NCI-H2107 (cell line): ENCODE results near the gene TMEM51.
A peak's percentile ranks its signal among the peaks of the same experiment; 100 is the strongest.
"Not testable (repeated sequence)": the region's sequence is repeated elsewhere in the genome, so short reads cannot be mapped to it uniquely, and the experiment has no call there.

Experiments
- DNase-seq: peaks from one replicate; lab custom pipeline; 2025; lab: John Stamatoyannopoulos, UW

Gene TMEM51

DNA sequence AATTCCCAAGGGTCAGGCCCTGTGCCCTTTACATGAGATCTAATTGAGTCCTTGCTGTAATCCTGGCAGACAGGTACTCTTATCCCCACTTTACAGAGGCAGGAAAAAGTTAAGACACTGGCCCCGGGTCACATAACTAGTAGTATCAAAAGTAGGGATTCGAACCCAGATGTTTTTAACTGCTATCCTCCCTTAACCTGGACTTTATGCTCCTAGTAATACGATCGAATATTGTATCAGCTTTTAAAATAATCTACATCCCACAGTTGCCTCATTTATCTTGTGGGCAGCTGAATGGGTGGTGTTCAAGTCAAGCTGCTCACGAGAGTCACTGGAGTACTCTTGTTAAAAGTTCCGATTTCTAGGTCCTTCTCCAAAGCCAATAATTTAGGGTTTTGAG is 25.5 kb upstream of the TMEM51 start:
- DNase-seq = no peak

DNA sequence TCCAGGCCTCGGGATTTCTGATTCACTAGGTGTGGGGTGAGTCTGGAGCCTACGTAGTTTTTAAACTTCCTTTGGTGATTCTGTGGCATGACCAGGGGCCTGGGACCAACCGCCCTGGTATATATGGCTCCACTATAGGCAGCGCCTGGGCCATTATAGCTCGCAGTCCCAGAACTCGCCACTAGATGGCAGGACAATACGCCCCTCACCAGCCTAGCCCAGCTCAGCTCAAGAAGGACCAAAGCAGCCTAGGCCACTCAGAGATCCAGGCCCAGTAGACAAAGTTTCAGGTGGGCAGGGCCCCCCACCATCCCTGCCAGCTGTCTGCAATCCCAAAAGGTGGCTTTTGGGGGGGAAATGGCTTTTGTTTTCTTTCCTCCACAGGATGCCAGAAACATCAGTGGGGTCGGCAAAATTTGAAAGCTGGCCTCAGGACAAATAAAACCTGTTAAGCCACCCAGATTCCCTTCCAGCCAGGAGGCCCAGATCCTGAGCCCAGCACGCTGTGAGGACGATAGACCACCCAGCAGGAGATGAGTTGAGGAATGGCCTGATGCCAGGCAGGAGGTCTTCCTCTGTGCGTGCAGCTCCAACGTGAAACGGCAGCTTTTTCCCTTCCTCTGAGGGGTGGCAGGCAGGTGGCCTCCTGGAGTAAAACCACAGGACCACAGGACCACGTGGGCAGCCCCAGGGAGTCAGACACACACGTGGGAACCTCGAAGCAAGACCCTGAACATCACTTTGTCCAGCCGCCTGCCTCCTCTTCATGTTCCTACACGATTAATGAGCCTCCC is 24.8 kb upstream of the TMEM51 start:
- peak; percentile 29 for DNase-seq

- DNase-seq = no peak
Observed at GRCh38 chr1:15129944-15130343, 23.6 kb upstream of the TMEM51 start.

- DNase-seq = no peak
Observed at GRCh38 chr1:15130607-15131006, 22.9 kb upstream of the TMEM51 start.

GRCh38 chr1:15132965-15133364 is 20.6 kb upstream of the TMEM51 start:
- DNase-seq = no peak

GRCh38 chr1:15134285-15134684 is 19.3 kb upstream of the TMEM51 start:
- DNase-seq = no peak

DNA sequence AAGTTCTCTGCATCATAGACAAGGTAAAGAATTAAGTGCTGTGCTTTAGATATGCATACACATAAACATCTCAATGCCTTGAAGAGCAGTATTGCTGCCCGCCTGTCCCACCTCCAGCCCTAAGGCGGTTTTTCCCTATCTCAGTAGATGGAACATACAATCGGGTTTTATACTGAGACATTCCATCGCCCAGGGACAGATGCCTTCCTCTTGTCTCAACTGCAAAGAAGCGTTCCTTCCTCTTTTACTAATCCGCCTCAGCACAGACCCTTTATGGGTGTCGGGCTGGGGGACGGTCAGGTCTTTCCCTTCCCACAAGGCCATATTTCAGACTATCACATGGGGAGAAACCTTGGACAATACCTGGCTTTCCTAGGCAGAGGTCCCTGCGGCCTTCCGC is 17.9 kb upstream of the TMEM51 start:
- DNase-seq = not testable (repeated sequence)

- DNase-seq = no peak
Observed at GRCh38 chr1:15137809-15138208, 15.7 kb upstream of the TMEM51 start.

DNA sequence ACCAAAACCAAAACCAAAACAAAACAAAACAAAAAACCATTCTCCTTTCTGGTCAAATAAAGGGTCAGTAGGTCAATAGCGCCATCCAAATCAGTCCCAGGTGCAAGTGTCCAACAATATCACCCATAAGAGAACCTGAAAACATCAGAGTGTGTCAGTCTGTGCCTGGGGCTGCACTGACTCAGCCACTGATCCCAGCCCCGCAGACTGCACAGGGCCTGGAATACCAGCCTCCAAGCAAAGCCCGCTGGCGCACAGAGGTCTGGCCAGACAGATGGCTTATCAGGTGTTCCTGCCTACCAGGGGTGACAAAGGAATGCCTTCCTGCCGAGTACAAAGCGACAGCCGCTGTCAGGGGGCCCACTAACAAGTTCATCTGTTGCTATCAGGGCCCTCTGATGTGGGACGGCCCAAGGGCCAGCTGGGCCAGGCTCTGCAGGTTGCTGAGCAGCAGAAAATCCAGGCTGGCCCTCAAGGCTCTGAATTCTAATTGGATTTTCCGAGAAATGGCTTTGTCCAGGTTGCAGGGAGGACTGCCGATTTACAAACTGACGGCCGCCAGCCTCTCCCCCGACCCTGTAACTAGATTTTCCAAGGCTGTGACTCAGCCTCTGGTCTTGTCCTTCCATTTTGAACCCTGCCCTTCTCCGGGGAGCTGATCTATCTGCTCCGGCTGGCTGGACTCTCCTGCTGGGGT is 13.7 kb upstream of the TMEM51 start:
- DNase-seq = no peak

GRCh38 chr1:15141935-15142539 is 11.5 kb upstream of the TMEM51 start:
- no peak for DNase-seq

GRCh38 chr1:15145327-15145726 is 8.2 kb upstream of the TMEM51 start:
- no peak for DNase-seq

GRCh38 chr1:15146142-15146680 is 7.3 kb upstream of the TMEM51 start:
- DNase-seq = no peak

DNA sequence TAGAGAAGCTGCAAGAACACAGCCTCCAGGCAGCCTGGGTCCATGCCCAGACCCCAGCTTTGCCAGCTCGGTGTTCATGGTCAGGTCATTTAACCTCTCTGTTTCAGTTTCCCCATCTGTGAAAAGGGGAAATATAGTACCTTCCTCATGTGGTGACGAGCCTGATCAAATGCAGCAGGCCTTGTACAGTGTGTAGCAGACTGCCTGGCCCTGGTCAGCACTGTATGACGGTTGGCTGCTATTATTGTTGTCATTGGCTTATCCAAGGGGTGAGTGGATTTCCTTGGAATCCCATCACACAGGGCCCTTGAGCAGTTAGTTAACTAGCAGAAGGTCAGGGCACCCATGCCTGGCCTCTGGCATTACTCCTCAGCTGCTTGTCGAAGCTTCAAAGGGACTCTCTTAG is 6.6 kb upstream of the TMEM51 start:
- no peak for DNase-seq

DNA sequence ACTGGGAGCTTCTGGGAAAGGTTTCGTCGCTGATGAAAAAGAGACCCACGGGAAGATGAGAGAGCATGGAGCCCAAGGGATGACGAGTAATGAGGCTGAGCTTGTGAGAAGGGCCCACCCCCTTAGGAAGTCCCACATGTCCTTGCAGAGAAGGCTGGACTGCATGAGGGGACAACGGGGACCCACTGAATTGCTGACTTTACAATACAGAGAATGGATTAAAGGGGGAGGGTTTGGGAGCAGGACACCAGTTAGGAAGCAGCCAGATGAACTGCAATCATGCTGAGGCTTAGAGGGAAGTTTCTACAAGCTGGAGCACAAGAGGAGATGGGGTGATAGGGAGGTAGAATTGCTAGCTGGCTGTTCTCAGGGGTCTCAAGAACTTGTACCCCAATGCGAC is 5.5 kb upstream of the TMEM51 start:
- no peak for DNase-seq

- DNase-seq = no peak
Observed at GRCh38 chr1:15148475-15148874, 5.1 kb upstream of the TMEM51 start.

DNA sequence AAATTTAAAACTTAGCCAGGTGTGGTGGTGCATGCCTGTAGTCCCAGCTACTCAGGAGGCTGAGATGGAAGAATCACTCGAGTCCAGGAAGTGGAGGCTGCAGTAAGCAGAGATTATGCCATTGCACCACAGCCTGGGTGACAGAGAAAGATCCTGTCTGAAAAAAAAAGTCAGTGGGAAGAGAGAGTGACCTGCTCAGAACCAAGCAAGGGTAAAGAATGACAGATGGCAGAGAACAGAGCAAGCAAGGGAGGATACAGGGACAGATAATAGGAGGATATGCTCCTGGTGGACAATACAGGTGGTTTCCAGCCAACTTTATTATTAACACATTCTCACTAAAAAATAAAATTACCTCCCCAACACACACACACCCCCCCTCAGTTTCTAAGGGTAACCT is 4.6 kb upstream of the TMEM51 start:
- no peak for DNase-seq

DNA sequence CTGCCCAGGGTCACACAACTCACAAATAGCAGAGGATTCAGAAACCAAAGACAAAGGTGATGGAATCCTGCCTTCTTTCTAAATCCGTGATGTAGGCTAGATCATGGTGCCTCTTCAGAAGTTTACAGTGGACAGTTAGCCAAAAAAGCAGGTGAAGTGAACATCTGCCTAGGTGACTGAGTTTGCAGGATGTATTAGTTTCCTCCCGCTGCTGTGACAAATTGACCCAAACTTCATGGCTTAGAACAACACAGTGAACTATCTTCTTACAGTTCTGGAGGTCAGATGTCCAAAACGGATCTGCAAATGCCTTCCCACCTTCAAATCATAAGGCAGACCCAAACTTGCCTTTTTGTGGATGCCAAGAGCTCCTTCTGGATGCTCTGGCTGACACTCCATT is 3.2 kb upstream of the TMEM51 start:
- DNase-seq = no peak

DNA sequence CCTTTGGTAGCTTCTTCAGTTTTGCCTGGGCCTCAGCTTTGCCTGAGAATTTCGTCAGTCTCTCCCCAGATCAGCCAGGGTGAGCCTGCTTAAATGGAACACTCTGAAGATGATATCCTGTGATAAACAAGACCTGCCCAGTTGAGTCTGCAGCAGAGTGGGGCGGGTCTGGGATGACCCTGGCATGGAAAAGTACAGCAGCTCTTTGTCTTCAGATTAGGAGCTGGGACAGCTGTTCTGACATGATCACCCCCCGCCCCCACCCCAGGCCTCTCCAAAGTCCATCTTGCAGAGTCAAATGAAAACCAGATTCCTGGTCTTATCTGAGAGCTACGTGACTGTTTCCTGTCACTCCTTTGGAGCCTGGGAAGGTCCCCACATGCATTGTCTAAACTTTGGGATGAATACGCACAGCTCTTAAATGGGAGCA is 2.2 kb upstream of the TMEM51 start:
- DNase-seq = no peak

- DNase-seq = no peak
Observed at GRCh38 chr1:15151871-15152270, 1.7 kb upstream of the TMEM51 start.

- DNase-seq = peak; percentile 15
Observed at GRCh38 chr1:15152318-15153183, 996 bp upstream of the TMEM51 start.

DNA sequence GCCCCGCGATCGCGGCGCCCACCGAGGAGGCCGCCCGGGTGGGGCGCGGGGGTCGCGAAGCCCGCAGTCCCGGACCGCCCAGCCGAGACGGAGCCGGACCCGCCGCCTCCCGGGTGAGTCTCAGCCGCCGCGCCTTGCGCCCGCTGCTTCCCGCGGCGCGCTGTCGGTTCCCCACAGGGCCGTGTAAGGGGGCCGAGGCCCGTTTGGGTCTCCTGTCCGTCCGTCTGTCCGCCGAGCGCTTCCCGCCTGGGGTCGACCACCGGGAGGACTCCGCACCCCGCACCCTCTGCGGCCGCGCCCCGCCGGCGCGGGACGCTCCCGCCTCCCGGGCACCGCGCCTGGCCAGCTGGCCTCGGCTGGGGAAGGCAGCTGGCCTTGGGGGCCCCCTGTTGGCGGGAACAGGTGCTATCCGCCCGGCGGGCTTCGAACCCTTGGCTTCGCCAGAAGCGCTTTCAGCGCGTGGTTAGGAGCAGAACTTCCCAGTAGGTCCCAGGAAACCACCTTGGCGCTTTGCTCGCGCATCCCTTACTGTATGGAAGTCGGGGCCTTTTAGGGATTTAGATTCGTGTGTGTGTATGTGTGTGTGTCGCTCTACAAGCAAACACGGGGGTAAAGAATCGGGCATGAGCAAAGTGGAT is 414 bp downstream of the TMEM51 start:
- DNase-seq = peak; percentile 15
